GM21526 (cell line): ENCODE measurements around the gene B9D1.
A peak's percentile ranks its signal among the peaks of the same experiment; 100 is the strongest.

ENCODE experiments used
- ATAC-seq: cut with Tn5 transposase; IDR thresholded peaks from one replicate; pipeline ENCODE4 v1.9.1; 2021; ENCODE audit warnings: moderate library complexity; ENCODE audit not compliant: unreplicated experiment, low FRiP score

The B9D1 gene

DNA sequence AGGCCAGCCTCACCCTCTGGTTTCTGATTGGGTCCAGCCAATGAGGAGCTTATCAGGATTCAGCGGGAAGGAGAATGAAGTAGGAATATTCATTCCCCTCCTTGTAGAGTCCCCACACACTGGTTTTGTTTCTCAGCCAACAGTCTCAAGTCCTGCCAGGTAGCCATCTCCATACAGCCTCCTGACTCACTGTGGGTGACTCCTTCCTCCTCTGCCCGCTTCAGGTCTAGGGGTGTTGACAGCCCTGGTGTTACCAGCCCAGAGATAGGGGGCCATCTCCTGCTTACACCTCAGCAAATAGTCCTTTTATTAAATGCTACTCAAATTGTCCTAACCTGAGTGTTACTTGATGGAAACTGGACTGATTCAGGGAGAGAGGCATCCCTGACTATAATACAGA, 28.4 kb upstream of the B9D1 start:
- ATAC-seq = no peak

DNA sequence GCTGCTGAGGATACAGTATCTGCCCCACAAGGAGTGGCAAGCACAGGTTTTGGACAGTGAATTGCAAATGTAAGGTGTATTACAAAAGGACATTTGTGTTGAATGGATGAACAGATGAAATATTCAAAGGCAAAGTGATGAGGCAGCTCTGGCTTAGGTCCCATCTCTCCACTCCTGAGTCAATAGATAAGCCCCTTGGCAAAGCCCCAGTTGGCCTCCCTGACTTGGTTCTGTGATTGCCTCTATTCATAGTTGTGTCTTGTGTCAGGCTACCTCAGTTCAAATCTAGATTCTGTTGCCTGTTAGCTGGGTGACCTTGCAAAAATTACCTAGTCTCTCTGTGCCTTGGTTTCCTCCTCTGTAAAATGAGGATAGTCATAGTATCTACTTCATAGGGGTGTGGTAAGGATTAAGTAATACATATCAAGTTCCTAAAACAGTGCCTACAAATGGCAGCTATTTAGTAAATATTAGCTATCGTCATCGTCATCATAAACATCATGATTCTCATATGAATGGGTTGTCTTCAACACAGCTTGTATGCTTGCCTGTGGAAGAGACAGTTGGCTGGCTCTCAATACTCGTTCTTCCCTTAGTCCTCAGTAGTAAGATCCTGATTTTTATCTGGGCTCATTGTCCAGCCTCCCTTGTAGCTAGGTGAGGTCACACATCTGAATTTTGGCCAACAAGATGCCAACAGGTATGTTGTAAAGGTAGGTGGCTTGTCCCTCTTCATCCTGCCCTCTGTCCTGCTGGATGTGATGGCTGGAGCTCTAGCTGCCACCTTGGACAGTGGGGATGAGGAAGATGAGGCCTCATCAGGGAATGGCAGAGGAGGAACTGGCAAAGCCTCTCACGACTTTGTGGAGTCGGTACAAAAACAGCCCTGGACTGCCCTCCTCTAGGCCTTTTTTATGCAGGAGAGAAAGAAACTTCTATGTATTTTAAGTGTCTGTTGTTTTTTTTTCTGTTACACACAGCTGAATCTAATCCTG, 26.6 kb upstream of the B9D1 start:
- no peak for ATAC-seq

DNA sequence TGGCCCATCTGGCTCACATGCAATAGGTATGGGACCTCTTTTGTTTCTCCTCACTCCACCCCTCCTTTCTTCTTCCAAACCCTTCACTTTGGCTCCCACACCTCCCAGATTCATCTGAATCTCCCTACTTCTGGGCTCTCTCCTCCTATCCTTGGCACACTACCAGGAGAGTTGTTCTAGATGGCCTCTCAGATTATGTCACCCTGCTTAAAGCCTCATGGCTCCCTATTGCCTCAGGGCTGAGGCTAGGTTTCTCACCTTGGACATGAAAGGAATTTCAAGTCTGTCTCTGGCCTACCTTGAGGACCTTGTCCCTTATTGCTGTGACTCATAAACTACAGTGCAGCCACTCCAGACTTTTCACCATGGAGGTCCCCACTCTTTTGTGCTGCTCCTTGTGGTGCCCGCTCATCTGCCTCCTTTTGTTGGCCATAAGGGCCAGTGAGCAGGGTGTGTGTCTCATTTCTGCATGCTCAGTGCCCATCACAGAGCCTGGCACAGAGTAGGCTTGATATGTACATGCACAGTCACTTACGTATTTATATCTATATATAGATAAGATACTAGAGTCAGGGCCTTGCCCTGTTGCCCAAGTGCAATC, 25.5 kb upstream of the B9D1 start:
- ATAC-seq = no peak

DNA sequence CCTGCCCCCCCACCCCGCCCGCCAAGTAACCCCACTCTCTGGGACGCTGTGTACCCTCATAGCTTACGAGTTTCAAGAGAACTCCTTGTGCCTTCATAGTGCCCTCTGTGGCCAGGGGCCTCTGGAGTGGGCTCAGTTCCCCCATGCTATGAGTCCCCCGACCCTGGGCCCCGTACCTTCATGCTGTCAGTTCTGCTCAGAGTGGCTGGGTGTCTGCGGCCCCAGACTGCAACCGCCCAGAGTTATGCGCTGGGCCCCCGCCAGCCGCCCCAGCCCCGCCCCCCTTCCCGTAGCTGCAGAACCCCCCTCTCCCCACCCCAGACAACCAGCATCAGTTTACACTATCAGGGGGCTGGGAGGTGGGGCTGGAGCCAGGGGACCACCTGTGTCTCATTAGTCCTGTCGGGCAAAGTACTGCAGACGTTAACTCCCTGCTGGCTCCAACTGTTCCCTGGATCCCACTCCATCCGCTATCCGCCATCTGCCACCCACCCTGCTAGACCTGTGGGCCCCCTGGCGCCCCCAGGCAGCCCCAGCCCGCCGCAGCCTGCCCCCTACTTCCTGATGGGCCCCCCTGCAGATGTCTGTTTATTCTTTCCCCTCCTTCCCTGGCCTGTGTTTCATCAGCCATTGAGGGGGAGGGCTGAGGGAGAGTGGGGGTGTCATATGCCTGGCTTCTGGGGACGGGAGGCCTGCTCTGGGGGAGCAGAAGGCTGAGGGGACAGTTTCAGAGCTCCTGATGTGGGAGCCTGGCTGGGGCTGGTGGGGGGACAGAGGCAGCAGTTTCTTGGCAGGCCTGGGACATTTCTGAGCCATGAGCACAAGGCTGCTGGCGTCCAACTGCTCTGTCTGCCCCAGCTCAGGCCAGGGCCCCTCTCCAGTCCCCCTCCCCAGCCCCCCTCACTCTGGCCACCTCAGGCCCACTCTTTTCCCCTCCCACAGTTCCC, 24.7 kb upstream of the B9D1 start, which contains the start of gene MFAP4:
TSS of gene MFAP4 (minus strand) at position 217 of the 947 bp plus-strand sequence. CDS start at position 182, 35 bp downstream.
- ATAC-seq = no peak

DNA sequence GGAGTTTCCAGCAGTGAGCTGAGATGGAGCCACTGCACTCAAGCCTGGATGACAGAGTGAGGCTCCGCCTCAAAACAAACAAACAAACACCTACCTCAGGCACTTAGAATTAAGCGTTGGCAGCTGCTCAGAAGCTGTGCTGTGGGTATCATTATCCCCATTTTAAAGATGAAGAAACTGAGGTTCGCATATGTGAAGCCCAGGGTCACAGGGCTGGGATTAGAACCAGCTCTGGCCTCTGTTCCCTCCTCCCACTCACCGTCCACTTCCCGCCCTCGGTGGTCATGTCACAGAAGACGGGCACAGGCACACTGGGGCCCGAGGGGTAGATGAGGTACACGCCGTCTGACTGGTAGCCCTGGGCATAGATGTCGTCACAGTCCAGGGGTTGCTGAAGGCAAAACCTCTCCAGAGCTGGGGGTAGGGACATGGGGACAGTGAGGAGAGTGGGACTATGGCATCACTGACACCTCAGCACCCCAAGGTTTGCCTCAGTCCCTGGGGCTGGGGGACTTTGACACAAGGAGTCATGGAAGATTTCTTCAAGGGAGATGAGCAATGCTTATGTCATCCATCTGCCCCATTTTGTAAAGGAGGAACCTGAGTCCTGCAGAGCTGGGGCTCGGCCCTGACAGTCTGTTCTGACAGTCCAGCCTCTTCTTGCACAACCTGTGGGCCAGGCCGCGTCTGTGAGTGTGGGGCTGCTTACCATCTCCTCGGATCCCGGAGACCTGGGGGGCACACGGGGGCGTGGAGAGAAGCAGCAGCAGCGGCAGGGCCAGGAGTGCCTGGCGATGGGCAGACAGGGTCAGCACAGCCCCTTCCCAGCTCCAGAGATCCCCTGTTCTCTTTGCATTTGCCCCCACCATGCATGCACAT, 23.8 kb upstream of the B9D1 start:
- no peak for ATAC-seq

DNA sequence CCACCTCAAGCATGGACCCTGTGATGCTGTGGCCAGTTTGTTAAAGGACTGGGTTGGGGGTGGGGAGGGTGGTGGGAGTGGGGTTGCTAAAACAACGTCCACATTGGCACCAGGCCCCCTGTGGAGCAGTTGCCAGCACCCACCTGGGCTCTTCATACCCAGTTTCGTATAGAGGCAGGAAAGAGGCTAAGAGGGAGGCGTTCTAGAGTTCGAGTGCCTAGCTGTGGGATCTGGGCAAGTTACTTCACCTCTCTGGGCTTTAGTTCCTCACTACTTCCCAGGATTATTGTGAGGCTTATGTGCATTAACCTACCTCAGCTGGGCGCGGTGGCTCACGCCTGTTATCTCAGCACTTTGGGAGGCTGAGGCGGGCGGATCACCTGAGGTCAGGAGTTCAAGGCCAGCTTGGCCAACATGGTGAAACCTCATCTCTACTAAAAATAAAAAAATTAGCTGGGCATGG, 23.0 kb upstream of the B9D1 start:
- no peak for ATAC-seq

DNA sequence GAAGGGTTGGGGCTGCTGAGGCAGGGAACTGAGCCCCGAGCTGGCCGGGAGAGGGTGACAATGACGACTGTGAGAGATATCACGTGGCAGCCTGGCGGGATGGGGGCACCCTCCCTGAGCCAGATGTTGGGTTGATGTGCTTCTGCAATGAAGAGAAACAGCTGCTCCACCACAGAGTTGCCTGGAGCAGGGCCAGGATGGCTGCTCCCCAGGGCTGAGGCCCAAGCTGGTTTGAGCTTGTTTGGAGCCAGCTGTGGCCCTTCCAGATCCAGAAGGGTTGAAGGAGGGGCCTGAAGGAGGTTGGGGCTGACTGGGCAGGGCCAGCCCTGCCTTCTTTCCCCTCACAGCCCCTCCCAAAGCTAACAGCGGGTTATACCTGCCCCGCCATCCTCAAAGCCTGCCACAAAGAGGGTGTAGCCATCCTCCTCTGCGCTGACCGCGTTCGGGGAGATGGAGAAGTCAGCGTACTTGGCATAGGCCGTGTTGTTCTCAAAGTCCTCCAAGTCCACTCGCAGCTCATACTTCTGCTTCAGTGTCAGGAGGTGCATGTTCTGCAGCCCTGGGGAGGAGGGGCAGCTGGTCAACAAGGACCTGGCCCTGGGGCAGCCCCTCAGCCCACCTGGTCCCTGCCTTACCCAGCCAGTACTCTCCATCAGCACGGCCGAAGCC, 22.3 kb upstream of the B9D1 start:
- no peak for ATAC-seq

DNA sequence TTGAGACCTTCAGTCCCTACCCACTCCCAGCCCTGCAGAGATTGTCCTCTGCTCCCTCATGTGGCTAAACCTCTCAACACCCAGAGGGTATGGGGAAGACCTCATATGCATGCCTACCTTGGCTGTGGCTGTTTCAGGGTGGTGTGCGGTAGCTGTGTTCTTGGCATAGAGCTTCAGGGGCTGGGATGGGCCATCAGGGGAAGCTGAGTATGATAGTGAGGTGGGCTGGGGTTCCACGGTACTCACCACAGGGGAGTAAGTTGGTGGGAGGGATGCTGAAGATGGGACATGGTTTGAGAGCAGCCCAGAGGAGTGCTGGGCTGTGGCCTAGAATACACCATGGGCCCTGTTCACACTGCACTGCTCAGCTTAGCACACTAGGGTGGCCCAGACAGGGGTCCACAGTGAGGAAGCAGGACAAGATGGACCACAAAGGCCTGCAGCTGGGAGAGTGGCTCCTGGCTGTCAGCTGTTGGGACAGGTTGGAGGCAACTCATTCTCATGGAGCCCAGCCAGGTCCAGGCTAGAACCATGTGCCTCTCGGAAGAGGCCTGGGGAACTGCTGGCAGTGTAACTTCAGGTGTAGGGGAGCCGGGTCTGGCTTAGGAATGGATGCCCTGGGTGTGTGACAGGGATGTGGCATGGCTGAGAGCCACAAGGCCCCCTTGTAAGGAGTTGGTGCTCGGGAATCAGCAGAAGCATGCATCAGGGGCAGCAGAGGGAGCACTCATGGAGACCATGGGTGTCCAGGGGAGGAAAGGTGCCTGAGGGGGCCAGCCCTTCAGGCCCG, 21.4 kb upstream of the B9D1 start:
- no peak for ATAC-seq

DNA sequence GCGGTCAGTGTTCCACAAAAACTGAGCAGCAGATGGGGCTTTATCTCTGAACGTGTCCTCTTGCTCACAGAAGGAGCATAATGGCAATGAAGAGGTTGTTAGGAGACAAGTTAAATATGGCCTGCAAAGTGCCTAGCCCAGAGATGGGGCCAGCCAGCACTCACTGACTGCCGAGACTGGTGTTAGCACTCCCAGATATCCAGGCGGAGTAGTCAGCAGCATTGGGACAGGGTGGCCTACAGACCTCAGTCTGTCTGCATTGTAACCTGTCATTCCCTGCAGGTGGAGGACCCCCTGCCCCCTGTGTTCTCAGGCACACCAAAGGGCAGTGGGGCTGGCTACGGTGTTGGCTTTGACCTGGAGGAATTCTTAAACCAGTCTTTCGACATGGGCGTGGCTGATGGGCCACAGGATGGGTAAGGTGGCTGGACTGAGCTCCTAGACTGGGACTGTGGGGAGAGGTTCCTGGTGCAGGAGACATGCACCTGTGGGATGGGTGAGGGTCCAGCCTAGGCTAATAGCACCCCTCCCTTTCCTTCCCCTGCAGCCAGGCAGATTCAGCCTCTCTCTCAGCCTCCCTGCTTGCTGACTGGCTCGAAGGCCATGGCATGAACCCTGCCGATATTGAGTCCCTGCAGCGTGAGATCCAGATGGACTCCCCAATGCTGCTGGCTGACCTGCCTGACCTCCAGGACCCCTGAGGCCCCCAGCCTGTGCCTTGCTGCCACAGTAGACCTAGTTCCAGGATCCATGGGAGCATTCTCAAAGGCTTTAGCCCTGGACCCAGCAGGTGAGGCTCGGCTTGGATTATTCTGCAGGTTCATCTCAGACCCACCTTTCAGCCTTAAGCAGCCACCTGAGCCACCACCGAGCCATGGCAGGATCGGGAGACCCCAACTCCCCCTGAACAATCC, 20.3 kb upstream of the B9D1 start:
- ATAC-seq = no peak

DNA sequence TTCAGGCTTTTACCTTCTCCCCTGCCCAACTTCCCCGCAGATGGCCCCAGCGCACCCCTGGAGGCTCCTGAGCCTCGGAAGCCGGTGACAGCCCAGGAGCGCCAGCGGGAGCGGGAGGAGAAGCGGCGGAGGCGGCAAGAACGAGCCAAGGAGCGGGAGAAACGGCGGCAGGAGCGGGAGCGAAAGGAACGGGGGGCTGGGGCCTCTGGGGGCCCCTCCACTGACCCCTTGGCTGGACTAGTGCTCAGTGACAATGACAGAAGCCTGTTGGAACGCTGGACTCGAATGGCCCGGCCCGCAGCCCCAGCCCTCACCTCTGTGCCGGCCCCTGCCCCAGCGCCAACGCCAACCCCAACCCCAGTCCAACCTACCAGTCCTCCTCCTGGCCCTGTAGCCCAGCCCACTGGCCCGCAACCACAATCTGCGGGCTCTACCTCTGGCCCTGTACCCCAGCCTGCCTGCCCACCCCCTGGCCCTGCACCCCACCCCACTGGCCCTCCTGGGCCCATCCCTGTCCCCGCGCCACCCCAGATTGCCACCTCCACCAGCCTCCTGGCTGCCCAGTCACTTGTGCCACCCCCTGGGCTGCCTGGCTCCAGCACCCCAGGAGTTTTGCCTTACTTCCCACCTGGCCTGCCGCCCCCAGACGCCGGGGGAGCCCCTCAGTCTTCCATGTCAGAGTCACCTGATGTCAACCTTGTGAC, 19.4 kb upstream of the B9D1 start:
- ATAC-seq = no peak

DNA sequence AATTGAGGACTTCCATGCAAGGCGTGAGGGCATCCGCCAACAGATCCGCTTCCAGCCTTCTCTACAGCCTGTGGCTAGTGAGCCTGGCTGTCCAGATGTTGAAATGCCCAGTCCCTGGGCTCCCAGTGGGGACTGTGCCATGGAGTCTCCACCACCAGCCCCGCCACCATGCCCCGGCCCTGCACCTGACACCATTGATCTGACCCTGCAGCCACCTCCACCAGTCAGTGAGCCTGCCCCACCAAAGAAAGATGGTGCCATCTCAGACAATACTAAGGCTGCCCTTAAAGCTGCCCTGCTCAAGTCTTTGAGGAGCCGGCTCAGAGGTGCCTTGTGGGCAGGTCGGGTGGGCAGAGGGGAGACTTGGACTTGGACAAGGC, 18.8 kb upstream of the B9D1 start:
- ATAC-seq = no peak

DNA sequence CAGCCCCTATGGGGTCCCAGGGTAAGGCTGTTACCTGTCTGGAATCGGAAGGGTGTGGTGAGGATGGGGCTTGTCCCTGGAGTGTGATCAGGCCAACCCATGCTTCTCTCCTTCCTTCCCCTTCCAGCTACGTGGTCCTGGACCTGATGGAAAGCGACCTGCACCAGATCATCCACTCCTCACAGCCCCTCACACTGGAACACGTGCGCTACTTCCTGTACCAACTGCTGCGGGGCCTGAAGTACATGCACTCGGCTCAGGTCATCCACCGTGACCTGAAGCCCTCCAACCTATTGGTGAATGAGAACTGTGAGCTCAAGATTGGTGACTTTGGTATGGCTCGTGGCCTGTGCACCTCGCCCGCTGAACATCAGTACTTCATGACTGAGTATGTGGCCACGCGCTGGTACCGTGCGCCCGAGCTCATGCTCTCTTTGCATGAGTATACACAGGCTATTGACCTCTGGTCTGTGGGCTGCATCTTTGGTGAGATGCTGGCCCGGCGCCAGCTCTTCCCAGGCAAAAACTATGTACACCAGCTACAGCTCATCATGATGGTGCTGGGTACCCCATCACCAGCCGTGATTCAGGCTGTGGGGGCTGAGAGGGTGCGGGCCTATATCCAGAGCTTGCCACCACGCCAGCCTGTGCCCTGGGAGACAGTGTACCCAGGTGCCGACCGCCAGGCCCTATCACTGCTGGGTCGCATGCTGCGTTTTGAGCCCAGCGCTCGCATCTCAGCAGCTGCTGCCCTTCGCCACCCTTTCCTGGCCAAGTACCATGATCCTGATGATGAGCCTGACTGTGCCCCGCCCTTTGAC, 18.2 kb upstream of the B9D1 start:
- no peak for ATAC-seq

DNA sequence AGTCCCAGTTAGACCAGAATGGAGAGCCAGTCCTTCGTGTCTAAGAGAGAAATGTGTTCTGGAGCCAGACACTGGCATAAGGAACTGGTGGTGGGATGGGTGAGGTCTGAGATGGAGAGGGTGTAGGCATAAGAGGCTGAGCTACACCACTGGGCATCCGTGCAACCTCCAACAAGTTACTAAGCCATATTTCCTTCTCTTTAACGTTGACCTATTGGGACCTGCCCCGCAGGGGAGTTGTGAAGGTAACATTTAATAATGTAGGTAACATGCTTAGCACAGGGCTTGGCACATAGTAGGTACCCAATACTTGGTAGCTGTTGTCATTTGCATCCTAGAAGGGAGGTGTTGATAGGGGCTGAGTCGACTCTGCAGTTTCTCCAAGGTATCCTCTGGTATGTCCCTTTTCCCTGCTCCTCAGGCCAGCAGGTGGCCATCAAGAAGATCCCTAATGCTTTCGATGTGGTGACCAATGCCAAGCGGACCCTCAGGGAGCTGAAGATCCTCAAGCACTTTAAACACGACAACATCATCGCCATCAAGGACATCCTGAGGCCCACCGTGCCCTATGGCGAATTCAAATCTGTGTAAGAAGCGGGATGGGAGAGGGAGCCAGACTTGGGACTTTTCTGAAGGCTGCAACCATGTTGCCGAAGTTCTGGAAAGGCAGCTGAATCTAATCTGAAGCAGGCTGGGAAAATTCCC, 17.0 kb upstream of the B9D1 start:
- ATAC-seq = no peak

DNA sequence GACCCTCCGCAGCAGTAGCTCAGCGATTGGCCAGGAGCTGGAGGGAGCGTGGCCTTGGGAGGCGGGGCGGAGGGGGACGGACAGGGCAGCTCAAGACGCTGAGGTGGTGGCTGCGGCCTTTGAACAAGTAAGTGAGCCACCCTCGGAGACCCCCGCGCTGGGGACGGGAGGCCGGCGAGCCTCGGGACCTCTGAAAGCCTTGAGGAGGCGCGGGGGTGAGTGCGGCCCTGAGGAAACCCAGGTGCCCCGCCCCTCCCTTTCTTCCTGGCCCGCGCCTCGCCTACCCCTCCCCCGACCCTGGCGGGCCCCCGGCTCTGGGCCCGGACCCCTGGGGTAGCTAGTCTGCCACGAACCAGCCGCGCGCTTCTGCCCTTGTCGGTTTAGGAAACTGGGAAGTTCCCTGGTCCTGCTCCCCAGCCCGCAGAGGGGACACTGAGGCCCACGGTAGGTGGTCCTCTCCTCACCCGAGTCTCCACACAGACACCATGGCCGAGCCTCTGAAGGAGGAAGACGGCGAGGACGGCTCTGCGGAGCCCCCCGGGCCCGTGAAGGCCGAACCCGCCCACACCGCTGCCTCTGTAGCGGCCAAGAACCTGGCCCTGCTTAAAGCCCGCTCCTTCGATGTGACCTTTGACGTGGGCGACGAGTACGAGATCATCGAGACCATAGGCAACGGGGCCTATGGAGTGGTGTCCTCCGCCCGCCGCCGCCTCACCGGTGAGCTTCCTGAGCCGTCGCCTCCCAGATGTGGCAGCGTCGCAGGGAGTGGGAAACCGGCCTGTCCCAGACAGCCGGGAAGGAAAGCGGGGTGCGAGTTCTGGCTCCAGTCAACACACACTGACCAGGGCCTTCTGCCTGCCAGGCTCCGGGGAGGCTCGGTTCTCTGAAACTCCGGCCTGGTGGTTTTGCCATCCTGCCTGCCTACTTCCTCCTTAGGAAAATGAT, 16.2 kb upstream of the B9D1 start, which contains the start of gene MAPK7:
TSS of gene MAPK7 (plus strand) at position 83 of the 945 bp plus-strand sequence. CDS start at position 486, 403 bp downstream.
- ATAC-seq = peak; percentile 3
